HG03558 (cell line): ENCODE data around the gene GABRA5.
"Not testable (repeated sequence)": the region's sequence is repeated elsewhere in the genome, so short reads cannot be mapped to it uniquely, and the experiment has no call there.

Experiments
- ATAC-seq: cut with Tn5 transposase; IDR thresholded peaks from one replicate; pipeline ENCODE4 v1.9.1; 2021; ENCODE audit warnings: moderate number of reproducible peaks; ENCODE audit not compliant: unreplicated experiment; ENCODE audit errors: extremely low read depth

The GABRA5 gene

DNA sequence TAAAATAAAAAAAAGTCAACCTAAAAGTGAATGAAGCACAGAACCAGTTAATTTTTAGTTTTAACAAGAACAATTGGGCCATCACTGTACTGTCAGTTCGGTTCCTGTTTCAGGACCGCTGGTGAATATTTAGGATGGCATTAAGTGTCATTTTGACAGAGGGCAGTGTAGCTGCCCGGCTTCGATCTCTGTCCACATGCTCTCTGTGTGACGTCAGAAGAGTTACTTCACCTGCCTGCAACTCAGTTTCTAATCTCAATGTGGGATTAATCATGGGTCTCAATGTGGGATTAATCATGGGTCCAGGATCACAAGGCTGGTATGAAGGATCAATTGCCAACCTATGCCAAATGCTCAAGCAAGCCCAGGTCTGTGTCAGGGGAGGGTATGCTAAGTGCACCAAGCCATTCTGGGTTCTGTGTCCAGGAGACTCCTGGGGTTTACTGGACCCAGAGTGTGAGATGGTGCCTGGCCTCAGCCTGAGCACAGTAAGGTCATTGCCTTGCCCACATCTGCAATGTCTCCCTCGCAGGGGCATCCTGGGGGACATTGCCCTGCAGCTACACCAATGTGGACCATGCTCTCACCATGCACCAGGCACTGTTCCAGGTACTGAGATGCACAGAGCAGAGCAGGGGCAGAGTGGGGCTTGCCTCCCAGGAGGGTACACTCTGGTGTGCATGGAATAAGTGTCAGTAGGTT, 8.1 kb downstream of the GABRA5 start:
- no peak for ATAC-seq

DNA sequence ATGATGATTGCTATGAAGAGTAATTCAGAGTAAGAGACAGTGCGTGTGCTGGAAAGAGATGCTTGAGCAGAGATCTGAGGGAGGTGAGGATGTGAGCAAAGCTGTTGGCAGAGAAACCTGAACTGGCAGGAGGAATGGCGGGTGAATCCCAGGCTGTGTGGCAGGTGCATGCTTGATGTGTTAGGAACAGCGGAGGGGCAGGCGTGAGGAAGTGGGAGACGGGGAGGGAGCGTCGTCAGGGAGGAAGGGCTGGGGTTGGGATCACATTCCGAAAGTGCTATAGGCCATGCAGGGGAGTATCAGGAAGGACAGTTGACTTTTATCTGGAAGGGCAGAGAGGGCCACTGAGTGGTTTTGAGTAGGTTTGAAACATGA, 8.6 kb downstream of the GABRA5 start:
- ATAC-seq: no peak

DNA sequence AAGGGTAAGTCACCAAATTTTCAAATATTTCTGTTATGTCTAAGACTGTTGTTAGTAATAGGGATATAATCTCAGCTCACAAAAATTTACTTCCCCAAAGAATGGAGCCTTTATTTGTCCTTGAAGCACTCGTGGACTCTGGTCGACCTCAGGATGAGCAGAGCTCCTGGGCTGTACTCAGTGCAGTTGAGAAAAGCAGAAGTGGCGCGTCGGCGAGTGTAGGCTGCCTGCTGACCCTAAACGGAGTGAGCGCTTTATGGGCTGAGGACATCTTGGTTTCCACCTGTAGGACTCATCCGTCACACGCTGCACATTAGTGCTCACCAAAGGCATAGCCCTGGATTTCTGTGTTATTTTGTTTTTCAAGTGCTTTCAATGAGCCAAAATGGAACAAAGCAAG, 11.0 kb downstream of the GABRA5 start:
- no peak for ATAC-seq

DNA sequence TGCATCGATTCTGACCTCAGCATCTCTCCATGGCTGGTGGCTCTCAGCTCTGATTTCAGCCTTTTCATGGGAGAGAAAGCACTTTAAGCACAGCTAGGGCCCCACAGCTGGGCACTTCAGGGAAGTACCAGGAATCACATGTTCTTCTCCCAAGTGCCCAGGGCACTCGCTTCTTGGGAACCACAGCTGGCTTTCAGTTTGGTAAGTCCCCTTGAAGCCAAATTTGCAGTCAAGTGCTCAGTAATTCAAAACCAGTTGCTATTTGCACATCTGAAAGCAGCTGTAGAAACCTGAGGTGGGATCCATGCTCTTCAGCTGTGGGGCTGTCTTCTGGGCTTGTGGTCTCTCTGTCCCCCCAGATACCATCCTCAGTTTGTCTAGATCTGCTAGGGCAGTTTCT, 12.8 kb downstream of the GABRA5 start:
- no peak for ATAC-seq

DNA sequence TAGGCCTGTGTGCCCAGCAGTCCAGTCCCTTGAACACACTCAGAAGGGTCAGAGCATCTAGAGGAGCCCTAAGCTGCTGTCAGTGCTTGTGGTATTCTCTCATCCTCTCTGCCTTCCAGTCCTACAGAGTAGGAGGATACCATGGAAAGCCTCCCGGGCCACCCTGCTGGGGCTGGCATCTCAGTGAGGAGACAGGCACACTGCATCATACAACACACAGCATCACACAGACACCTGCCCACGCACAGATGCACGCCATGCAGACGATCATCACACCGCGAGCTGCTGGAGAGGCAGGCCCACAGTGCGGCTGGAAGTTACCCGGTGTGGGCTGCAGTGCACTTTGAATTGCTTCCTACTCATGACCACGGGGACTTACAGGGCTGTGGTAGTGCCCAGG, 15.2 kb downstream of the GABRA5 start:
- ATAC-seq: no peak

DNA sequence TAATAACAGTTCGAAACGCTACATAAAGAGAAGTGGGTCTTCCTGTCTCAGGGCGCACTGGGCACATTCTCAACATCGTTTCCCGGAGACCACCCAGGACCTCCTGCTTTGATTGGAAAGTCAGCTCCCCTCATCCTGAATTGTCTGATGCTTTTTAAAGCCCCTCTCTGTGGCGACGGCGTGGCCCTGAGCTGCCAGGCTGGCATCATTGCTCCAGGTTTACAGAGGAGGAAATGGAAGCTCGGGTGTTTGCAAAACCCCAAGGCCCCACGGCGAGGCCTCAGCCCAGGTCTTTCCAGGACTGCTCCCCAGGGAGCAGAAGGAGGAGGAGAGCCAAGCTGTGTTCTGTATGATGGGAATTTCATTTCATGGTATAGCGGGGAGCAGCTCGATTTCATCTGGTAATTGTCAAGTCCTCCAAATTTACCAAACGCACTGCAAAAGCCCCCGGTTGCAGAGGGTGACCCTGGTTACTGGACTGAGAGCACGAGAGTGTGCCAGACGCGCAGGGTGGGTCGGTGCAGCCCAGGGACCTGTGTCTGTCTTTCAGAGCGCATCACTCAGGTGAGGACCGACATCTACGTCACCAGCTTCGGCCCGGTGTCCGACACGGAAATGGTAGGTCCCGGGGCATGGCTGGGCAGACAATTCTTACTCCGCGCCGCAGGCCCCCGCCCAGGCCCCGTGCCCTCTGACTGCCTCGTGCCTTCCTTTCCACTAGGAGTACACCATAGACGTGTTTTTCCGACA, 15.9 kb downstream of the GABRA5 start:
- ATAC-seq: no peak

DNA sequence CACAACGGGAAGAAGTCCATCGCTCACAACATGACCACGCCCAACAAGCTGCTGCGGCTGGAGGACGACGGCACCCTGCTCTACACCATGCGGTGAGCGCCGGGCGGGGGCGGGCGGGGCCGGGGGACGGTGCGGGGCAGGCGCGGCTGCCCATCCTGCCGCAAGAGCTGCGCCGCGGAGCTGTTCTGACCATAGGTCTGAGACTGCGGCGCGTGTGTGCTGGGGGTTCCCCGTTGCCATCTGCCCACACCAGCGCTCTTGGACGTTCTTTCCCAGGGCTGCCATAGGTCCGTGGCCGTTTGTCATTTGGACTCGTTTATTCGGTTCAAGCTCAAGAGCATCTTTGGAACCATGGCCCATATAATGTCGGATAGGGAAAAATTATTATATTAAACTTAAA, 16.6 kb downstream of the GABRA5 start:
- ATAC-seq: no peak

DNA sequence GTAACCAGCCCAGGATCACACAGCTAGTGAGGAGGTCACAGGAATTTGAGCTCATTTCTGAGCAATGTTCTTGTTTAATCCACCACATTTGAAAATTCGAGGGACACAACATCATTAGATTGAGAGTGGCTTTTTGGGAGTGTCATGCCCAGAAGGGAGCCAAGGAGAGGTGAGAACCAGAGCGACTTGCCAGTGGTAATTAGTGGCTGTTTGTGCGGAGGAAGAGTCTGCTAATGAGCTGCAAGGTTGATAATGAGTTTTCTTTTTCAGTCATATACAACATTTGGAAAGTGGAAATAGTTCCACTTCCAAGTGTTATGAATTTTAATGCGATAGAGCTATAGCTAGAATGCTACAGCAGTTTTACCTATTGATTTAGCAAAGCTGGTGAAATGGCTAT, 19.7 kb downstream of the GABRA5 start:
- no peak for ATAC-seq

DNA sequence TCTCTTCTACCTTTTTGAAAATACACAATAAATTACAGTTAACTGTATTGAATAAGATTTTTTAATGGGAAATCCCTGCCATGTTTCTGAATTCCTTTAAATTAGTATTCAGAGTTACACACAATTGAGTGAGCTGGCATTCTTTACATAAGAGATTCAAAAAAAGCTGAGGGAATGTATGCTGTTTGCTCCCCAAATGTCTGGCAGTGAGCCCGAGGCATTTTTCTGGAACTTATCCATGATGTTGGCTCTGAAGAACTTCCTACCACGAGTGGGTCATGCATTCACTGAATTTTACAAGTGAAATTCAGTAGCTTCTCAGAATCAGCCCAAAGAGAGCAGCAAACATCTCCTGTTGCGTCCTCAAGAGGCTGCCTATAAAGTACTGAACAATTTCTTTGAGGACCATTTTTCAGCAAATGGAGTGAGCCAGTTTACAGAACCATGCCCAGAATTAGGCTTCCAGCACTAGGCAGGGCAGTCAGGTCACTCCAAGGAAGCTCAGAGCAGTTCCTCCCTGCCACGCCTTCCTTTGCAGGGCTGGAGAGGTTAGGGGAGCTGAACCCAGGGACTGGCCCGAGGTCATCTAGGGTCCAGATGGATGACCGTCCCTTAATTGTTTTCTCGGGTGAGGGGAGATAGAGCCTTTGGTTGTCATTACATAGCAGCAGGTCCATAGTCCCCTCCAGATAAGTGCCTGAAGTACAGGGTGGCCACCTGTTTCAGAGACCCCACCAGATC, 21.2 kb downstream of the GABRA5 start:
- no peak for ATAC-seq

DNA sequence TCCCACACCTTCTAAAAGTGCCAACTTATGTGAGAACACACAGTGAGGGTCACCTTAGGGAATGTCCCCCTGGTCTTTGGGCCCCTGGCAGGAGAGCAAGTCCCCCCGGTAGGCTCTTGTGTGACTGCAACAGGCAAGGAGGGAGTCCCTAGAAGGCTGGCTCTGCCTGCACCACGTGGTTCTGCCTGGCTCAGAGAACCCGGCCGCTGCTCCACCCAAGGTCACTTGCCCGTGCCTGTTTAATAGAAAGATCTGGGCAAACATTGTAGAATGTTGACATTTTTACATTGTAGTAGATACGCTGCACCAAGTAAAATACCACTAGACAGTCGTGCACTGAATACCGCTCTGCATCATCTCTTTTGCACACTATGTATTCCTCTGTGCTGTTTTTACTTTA, 21.9 kb downstream of the GABRA5 start:
- no peak for ATAC-seq

DNA sequence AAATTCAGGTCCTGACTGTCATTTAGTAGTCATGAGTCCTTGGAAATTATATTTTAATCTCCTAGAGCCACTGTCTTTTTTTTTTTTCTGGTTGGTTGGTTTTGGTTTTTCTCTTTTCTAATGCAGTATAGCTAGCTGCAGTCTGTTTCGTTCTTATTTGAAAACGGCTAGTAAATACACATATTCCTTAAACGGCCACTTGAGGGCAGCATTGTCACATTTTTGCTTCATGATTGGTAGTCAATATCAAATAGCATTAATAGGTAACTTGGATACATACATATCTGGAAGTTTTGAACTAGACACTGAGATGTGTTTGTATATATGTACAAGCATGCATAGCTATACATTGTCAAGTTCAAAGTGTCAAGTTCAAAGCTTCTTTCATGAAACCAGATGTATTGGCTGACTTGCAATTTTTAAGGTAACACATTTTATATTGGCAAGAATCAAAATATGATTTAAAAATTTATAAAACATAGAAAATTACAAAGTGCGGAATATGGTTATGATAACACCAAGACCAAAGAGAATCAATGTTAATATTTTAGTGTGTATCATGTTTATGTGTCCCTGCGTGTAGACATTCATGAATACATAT, 22.5 kb downstream of the GABRA5 start:
- no peak for ATAC-seq

DNA sequence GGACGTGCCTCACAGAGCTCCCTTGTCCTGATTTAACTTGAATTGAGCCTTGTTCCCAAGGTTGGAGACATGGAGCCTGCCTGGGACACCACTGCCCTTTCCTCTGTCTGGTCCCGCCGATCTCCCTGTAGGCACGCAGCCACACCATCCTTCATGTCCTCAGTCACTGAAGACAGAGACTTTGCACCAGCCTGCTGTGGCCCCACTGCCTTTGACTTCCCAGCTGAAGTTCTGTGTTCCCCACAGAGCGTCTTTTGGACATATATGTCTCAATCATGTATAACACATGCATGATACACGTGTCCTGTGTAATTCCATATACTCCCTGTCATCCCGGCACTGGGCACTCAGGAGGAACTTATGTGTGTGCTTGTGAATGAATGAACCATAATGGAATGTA, 23.6 kb downstream of the GABRA5 start:
- no peak for ATAC-seq

DNA sequence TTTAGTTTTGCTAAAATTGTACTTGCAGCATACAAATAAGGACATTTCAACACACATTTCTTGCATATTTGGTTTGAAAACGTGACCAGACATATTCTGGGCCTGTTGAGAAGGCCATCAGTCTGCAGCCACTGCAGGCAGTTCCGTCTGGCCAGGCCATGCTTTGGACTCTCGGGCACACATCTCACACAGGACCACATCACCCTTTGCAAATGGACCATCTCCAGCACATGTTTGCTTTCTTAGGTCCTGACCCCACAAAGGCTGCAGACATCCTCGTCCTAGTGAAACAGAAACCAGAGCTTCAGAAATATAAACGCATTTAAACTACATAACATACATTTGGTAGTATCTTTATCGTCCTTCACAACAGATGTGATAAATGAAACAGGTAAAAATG, 24.1 kb downstream of the GABRA5 start:
- ATAC-seq: no peak

DNA sequence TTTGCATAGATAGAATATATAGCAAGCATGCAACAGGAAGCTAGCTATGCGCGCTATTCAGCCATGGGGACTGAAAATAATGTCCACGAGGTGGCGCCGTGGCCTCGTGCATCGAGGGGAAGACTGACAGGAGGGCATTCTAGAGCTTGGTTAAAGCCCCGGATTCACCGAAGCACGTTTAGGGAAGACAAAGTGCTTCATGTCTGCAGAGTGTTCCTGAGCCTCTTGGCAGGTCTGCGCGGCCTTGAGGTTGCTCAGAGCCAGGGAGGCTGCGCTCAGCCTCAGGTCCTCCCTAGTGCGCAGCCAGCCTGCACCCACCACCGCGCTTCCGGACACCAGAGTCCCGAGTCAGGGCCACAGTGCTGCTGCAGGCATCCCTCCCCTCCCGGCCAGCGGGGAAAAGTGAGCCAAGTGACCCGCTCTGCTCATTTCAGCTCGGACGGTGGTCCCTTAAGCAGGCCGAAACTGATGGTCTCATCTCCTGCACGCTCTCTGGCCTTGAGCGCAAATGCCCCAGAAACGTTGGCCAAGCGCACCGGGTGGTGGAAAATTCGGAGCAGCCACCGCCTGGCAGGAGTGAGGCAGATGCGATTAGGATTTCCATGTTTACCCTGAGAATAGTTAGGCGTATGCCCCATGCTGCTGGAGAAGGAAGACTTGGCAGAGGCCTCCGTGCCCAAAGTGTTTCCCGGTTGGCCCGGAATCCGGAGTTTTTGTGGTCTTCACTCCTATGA, 24.8 kb downstream of the GABRA5 start:
- ATAC-seq: no peak

DNA sequence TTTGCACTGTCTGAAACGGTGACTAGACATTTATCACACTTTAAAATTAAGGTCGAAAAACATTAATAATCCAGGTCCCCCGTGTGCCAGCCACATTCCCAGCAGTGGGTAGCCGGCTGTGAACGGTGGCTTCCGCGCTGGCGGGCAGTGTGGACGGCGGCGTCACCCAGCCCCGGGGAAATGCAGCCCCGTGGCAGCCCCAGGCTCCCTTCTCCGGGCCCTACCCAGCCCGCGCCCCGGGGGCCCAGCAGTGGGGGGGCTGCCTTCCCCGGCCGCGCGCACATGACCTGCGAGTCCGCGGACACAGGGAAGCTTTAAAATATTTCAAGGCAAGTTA, 25.3 kb downstream of the GABRA5 start:
- no peak for ATAC-seq

DNA sequence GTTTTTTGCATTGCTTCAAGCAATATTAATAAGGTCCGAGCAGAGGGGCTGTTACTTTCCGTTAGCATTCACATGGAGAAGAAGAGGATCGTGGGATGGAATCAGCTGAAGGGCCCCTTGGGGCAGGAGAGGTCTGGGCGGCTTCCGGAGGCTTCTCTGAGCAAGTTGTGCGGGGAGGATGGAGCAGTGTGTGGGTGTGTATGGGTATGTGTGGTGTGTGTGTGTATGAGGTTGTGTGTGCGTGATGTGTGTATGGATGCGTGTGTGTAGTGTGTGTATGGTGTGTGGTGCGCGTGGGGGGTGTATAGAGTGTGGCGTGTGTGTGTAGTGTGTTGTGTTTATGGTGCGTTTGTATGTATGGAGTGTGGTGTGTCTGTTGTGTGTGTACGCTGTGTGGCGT, 25.8 kb downstream of the GABRA5 start:
- no peak for ATAC-seq

DNA sequence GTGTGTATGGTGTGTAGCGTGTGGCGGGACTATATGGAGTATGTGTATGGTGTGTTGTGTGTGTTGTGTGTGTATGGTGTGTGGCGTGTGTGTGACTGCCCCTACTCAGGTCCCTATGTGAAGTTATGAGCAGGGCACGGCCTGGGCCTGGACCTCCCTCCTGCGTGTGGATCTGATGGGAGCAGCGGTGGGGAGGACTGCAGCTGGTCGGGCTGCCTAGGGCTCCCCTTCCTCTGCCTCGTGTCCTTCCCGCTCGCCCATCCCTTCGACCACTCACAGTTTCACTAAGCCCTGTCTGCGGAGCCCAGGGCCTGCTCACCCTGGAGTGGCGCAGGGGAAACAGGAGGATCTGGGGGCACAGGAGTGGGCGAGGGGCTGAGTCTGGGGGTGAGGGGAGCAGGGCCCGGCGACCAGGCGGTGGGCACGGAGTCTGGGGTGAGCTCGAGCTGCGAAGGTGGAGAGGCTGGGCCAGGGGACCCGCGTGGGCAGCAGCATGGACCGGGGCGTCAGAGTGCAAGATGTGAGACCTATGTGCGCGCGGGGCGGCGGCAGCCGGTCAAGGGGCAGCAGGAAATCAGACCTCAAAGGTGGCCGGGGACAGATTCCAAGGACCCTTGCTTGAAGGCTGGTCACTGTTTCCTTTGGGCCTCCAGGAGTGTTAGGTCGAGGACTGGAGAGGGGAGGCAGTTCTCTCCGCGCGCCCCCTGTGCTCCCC, 26.6 kb downstream of the GABRA5 start:
- ATAC-seq: no peak

DNA sequence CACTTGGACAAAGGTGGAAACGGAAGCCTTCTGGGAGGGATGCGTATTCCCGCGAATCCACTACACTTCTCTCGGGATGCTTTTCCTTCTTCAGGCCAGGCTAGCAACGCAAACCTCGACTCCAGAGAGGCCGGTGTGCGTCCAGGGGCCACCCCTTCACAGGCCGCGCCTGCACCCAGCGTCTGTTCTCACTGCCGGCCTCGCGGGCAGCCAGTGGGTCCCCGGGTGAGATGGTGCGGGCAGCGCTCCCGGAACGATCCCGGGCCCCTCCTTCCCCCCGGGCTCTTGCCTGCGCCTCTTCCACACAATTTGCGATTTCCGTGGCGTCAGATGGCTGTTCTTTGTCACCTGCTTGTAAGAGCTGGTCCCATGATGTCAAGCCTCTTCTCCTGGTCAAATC, 27.3 kb downstream of the GABRA5 start:
- ATAC-seq: no peak

DNA sequence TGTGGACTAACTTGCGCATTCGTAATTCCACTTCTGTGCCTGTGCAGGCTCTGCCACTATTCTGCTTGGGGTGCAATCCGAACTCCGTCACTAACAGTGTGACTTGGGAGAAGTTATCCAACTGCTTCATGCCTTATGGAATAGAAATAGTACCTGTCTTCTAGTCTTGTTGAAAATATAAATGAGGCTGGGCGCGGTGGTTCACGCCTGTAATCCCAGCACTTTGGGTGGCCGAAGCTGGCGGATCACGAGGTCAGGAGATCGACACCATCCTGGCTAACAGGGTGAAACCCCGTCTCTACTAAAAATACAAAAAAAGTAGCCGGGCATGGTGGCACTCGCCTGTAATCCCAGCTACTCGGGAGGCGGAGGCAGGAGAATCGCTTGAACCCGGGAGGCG, 28.5 kb downstream of the GABRA5 start:
- not testable (repeated sequence) for ATAC-seq

DNA sequence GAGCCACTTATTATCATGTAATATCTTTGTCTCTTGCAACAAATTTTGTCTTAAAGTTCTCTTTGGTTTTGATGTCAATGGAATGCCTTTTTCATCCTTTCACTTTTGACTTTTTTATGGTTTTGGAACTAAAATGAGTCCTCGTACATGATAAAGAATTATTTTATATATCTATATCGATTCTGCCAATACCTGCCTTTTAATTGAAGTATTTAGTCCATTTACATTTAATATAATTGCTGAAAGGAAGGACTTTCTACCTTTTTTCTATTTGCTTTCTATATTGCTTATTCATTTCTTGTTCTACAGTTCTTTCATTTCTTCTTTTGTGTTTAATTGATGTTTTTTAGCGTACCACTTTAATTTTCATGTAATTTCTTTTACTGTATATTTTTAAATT, 32.8 kb downstream of the GABRA5 start:
- ATAC-seq: no peak
